B cell (primary cell): ENCODE measurements around the gene SLC2A5. TPM values are rescaled to one million over a fixed set of nuclear protein-coding genes. Genes with fewer than 3 reads are reported as not detected.

Experiments
- ATAC-seq: fragments of 200-7000 bp; cut with Tn5 transposase; one replicate; pipeline ENCODE4 v1.10.0; 2021; ENCODE audit warnings: low read depth, mild to moderate bottlenecking, moderate number of reproducible peaks, moderate library complexity
- CTCF ChIA-PET: fragments of 350-600 bp; sonication (Branson Sonifier 250); formaldehyde crosslinking; loops from one replicate; lab custom pipeline; 2021; ENCODE audit warnings: antibody characterized with exemption, inconsistent platforms; lab: Charles Lee
- POLR2A ChIA-PET: fragments of 350-600 bp; sonication (Branson Sonifier 250); formaldehyde crosslinking; loops from one replicate; lab custom pipeline; 2021; ENCODE audit warnings: antibody characterized with exemption; lab: Charles Lee
- DNase-seq: peaks from one replicate; pipeline ENCODE4 v3.0.0; 2013
- H2AFZ ChIP-seq: 2 replicates; pipeline ENCODE4 v1.6.1; 2012; ENCODE audit warnings: mild to moderate bottlenecking, low read depth, low read length; ENCODE audit not compliant: insufficient read depth, poor library complexity, severe bottlenecking
- H3K27ac ChIP-seq, 2 donors: 1 replicate in 1 of 2; 2 replicates in 1 of 2; pipeline ENCODE4 v1.5.1; 2012 to 2013; ENCODE audit warnings: low read length in 2 of 2, mild to moderate bottlenecking in 2 of 2, moderate library complexity in 1 of 2
- H3K27me3 ChIP-seq, 4 experiments: fragments of 200-600 bp in 1 of 4; sonication (generic) in 1 of 4; replicated peaks in 1 of 4; 1 replicate in 2 of 4; 2 replicates in 2 of 4; pipeline versions ENCODE4 v1.6.1 to v1.7.0; 2013 to 2016; ENCODE audit warnings: low read length in 3 of 4, mild to moderate bottlenecking in 2 of 4, mixed read lengths in 1 of 4, moderate library complexity in 1 of 4; ENCODE audit not compliant: insufficient read depth in 4 of 4, control insufficient read depth in 3 of 4; ENCODE audit errors: control extremely low read depth in 1 of 4
- H3K36me3 ChIP-seq, 2 experiments: replicated peaks in 1 of 2; 1 replicate in 1 of 2; 2 replicates in 1 of 2; pipeline versions ENCODE4 v1.6.1 to v1.7.1; 2013; ENCODE audit warnings: low read length in 1 of 2; ENCODE audit not compliant: insufficient read depth in 2 of 2, control insufficient read depth in 1 of 2; ENCODE audit errors: control extremely low read depth in 1 of 2, extremely low read depth in 1 of 2
- H3K4me1 ChIP-seq, 2 donors: fragments of 200-600 bp in 1 of 2; sonication (generic) in 1 of 2; 1 replicate in 1 of 2; 2 replicates in 1 of 2; pipeline versions ENCODE4 v1.5.1 to v1.6.1; 2013 to 2017; ENCODE audit warnings: low read length in 2 of 2; ENCODE audit not compliant: control insufficient read depth in 2 of 2, insufficient read depth in 2 of 2
- H3K4me2 ChIP-seq: replicated peaks from 2 replicates; pipeline ENCODE3; 2012; ENCODE audit warnings: mild to moderate bottlenecking, low read depth, low read length; ENCODE audit not compliant: poor library complexity, severe bottlenecking
- H3K4me3 ChIP-seq, 5 experiments: fragments of 200-600 bp in 1 of 5; sonication (generic) in 1 of 5; 1 replicate in 3 of 5; 2 replicates in 2 of 5; pipeline versions ENCODE4 v1.5.1 to v1.7.0; 2011 to 2016; ENCODE audit warnings: low read length in 4 of 5, mild to moderate bottlenecking in 4 of 5, low read depth in 2 of 5, control low read depth in 1 of 5, moderate library complexity in 1 of 5; ENCODE audit not compliant: insufficient read depth in 1 of 5; ENCODE audit errors: control extremely low read depth in 1 of 5, extremely low read depth in 1 of 5
- H3K79me2 ChIP-seq: fragments of 200-600 bp; sonication (generic); one replicate; pipeline ENCODE4 v1.6.0; 2016; ENCODE audit warnings: low read length; ENCODE audit not compliant: control insufficient read depth, insufficient read depth
- H3K9ac ChIP-seq: fragments of 200-600 bp; sonication (generic); 2 replicates; pipeline ENCODE4 v1.6.1; 2017; ENCODE audit warnings: mild to moderate bottlenecking, low read length, moderate library complexity
- H3K9me3 ChIP-seq, 3 donors: one replicate each; pipeline versions ENCODE4 v1.6.1 to v1.7.1; 2013; ENCODE audit warnings: low read length in 2 of 3; ENCODE audit not compliant: control insufficient read depth in 2 of 3, insufficient read depth in 1 of 3; ENCODE audit errors: control extremely low read depth in 1 of 3
- H4K20me1 ChIP-seq: 2 replicates; pipeline ENCODE4 v1.6.0; 2012; ENCODE audit warnings: mild to moderate bottlenecking, low read length; ENCODE audit not compliant: insufficient read depth, control insufficient read depth, poor library complexity, severe bottlenecking
- H3K27ac Mint-ChIP-seq: one replicate; pipeline ENCODE4 v1.8.0; 2021; ENCODE audit warnings: mixed read lengths
- H3K27me3 Mint-ChIP-seq: one replicate; pipeline ENCODE4 v1.8.0; 2021; ENCODE audit warnings: mixed read lengths
- H3K4me1 Mint-ChIP-seq: one replicate; pipeline ENCODE4 v1.8.0; 2021; ENCODE audit warnings: mixed read lengths
- H3K4me3 Mint-ChIP-seq: one replicate; pipeline ENCODE4 v1.8.0; 2021; ENCODE audit warnings: mixed read lengths
- H3K9me3 Mint-ChIP-seq: one replicate; pipeline ENCODE4 v1.8.0; 2022; ENCODE audit warnings: mixed read lengths; ENCODE audit not compliant: insufficient read depth
- EZH2 ChIP-seq: IDR thresholded peaks from 2 replicates; pipeline ENCODE4 v1.6.1; 2012; ENCODE audit warnings: borderline replicate concordance, low read depth, mild to moderate bottlenecking, moderate library complexity, low read length; ENCODE audit not compliant: insufficient read depth, poor library complexity, severe bottlenecking
- WGBS: methylation state at CpG from one replicate; pipeline ENCODE4 v1.1.5; 2013; ENCODE audit warnings: missing lambda C conversion rate; ENCODE audit not compliant: insufficient coverage; 5-methylcytosine and 5-hydroxymethylcytosine counted together
- intact Hi-C: fragments of 100-400 bp; cut with micrococcal nuclease; formaldehyde crosslinking; loops from one replicate; pipeline ENCODE4 v1.10.0; 2022
- polyA plus RNA-seq: library from polyadenylated mRNA; depleted of rRNA; stranded (reverse); fragments of >200 nt; gene quantifications from 2 replicates; pipeline ENCODE4 v1.2.3, GENCODE V29; 2012
- total RNA-seq, 2 donors: library from RNA; stranded (reverse); fragments of 120-200 nt in 1 of 2; gene quantifications; 1 replicate in 1 of 2; 2 replicates in 1 of 2; pipeline versions ENCODE4 v1.2.3 to v1.2.4, GENCODE V29; 2013 to 2022
- TF ChIP-seq, protein P1 (sequence below): fragments of 200-600 bp; IDR thresholded peaks from one replicate; pipeline ENCODE4 v1.8.0; 2022; ENCODE audit warnings: antibody characterized with exemption, mild to moderate bottlenecking

SLC2A5 gene
- total and polyA plus RNA-seq, 2 donors (not counting 1 experiment from before 2014, with no cell fraction given), result 16.7 to 29.5 TPM

GRCh38 chr1:9051379-9051778, 18.1 kb downstream of the SLC2A5 start:
- no peaks in the 10 kb centered on the region for H4K20me1 ChIP-seq
- H3K27me3 ChIP-seq, result no peaks in the 10 kb centered on the region
- Mint-ChIP-seq H3K27ac (no peak overlapping the region), H3K4me1 (no peaks in the 10 kb centered on the region), H3K4me3 (no peak overlapping the region), H3K9me3 (no peaks in the 10 kb centered on the region), H3K27me3 (no peaks in the 10 kb centered on the region)
- no CpG with 5 or more reads among the region's 1 CpG for WGBS
- intact Hi-C loops, result no loop called here
- ATAC-seq (no peak), DNase-seq (no peak)
- H3K9ac ChIP-seq, result no peak overlapping the region
- no peak overlapping the region for H3K4me2 ChIP-seq
- no peaks in the 10 kb centered on the region for H3K79me2 ChIP-seq
- no peaks in the 10 kb centered on the region for H3K4me1 ChIP-seq
- no peak overlapping the region for H3K4me3 ChIP-seq
- TF ChIP-seq EZH2, result no peak
- TF ChIP-seq, protein P1, sequence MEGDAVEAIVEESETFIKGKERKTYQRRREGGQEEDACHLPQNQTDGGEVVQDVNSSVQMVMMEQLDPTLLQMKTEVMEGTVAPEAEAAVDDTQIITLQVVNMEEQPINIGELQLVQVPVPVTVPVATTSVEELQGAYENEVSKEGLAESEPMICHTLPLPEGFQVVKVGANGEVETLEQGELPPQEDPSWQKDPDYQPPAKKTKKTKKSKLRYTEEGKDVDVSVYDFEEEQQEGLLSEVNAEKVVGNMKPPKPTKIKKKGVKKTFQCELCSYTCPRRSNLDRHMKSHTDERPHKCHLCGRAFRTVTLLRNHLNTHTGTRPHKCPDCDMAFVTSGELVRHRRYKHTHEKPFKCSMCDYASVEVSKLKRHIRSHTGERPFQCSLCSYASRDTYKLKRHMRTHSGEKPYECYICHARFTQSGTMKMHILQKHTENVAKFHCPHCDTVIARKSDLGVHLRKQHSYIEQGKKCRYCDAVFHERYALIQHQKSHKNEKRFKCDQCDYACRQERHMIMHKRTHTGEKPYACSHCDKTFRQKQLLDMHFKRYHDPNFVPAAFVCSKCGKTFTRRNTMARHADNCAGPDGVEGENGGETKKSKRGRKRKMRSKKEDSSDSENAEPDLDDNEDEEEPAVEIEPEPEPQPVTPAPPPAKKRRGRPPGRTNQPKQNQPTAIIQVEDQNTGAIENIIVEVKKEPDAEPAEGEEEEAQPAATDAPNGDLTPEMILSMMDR, result no peak
- H3K9me3 ChIP-seq, result no peaks in the 10 kb centered on the region
- H2AFZ ChIP-seq, result no peak overlapping the region
- peaks cover 6 to 21% of the 10 kb centered on the region in 2 experiments for H3K36me3 ChIP-seq
- H3K27ac ChIP-seq, result no peak overlapping the region
- POLR2A ChIA-PET, result no interaction called here
- CTCF ChIA-PET, result interaction anchor here (0.7 to 1.5 kb wide), 3 partner anchors 14 to 221 kb away, joined by 3 to 4 read pairs (median 4); no protein-coding TSS in a partner anchor

GRCh38 chr1:9050803-9051202, 18.6 kb downstream of the SLC2A5 start:
- Mint-ChIP-seq H3K4me1 (no peaks in the 10 kb centered on the region), H3K27me3 (no peaks in the 10 kb centered on the region), H3K4me3 (no peak overlapping the region), H3K9me3 (no peaks in the 10 kb centered on the region), H3K27ac (no peak overlapping the region)
- Histone ChIP-seq H3K79me2 (no peaks in the 10 kb centered on the region), H3K9me3 (no peaks in the 10 kb centered on the region), H3K4me3 (no peak overlapping the region), H3K4me2 (no peak overlapping the region), H4K20me1 (no peaks in the 10 kb centered on the region), H3K27ac (no peak overlapping the region), H3K36me3 (peaks cover 4 to 19% of the 10 kb centered on the region in 2 experiments), H2AFZ (no peak overlapping the region), H3K27me3 (no peaks in the 10 kb centered on the region), H3K9ac (no peak overlapping the region), H3K4me1 (no peaks in the 10 kb centered on the region)
- WGBS, result no CpG with 5 or more reads among the region's 3 CpGs
- no peak for DNase-seq
- ChIA-PET CTCF (interaction anchor here (0.7 to 1.5 kb wide), 3 partner anchors 9 to 220 kb away, joined by 3 to 4 read pairs (median 4); no protein-coding TSS in a partner anchor), POLR2A (no interaction called here)
- TF ChIP-seq EZH2, result no peak
- TF ChIP-seq, protein P1, result no peak
- intact Hi-C loops, result no loop called here
- ATAC-seq, result no peak
